Activated CD4-positive, alpha-beta T cell treated with anti-CD3 and anti-CD28 coated beads, Interleukin-2, amount 10 ng/mL, durations not matched to agents 7 days and 5 days (primary cell): ENCODE results near the gene SERGEF. TPM values are rescaled to one million over a fixed set of nuclear protein-coding genes. Genes with fewer than 3 reads are reported as not detected.
A peak's percentile ranks its signal among the peaks of the same experiment; 100 is the strongest.

ENCODE experiments used
- CTCF ChIA-PET: fragments of 350-600 bp; sonication (Branson Sonifier 250); formaldehyde crosslinking; loops from one replicate; lab custom pipeline; 2021; ENCODE audit warnings: antibody characterized with exemption; lab: Charles Lee
- POLR2A ChIA-PET: fragments of 350-600 bp; sonication (Branson Sonifier 250); formaldehyde crosslinking; loops from one replicate; lab custom pipeline; 2021; ENCODE audit warnings: antibody characterized with exemption; lab: Charles Lee
- DNase-seq: peaks from one replicate; pipeline ENCODE4 v3.0.0-alpha.2; 2020
- H3K27ac Mint-ChIP-seq: one replicate; pipeline ENCODE4 v1.8.0; 2021; ENCODE audit warnings: mild to moderate bottlenecking, moderate library complexity, mixed read lengths
- H3K27me3 Mint-ChIP-seq: one replicate; pipeline ENCODE4 v1.8.0; 2021; ENCODE audit warnings: mixed read lengths
- H3K36me3 Mint-ChIP-seq: one replicate; pipeline ENCODE4 v1.8.0; 2021; ENCODE audit warnings: low read depth, mixed read lengths
- H3K4me1 Mint-ChIP-seq: one replicate; pipeline ENCODE4 v1.8.0; 2021; ENCODE audit warnings: mixed read lengths
- H3K4me3 Mint-ChIP-seq: one replicate; pipeline ENCODE4 v1.8.0; 2021; ENCODE audit warnings: mild to moderate bottlenecking, moderate library complexity, mixed read lengths
- H3K9me3 Mint-ChIP-seq: one replicate; pipeline ENCODE4 v1.8.0; 2021; ENCODE audit warnings: mixed read lengths
- total RNA-seq, 2 experiments: library from RNA; stranded (reverse); gene quantifications; one replicate each; pipeline ENCODE4 v1.2.3, GENCODE V29; 2021

The SERGEF gene
- total RNA-seq, 2 experiments from 2014 or later, result 33.7 to 33.9 TPM

GRCh38 chr11:17989306-17989705, 23.5 kb downstream of the SERGEF start:
- POLR2A ChIA-PET, result no interaction called here
- H3K36me3 Mint-ChIP-seq, result peaks cover 20% of the 10 kb centered on the region

GRCh38 chr11:17988465-17988864, 24.4 kb downstream of the SERGEF start:
- no peak for DNase-seq
- Mint-ChIP-seq H3K27me3 (no peaks in the 10 kb centered on the region), H3K4me3 (no peak overlapping the region), H3K9me3 (peaks cover 2% of the 10 kb centered on the region), H3K27ac (no peak overlapping the region), H3K36me3 (peaks cover 29% of the 10 kb centered on the region), H3K4me1 (no peaks in the 10 kb centered on the region)
- ChIA-PET POLR2A (no interaction called here), CTCF (interaction anchor here (0.6 to 4.9 kb wide), 3 partner anchors 10 to 721 kb away, joined by 4 to 20 read pairs (median 7); no protein-coding TSS in a partner anchor)

More at GRCh38 chr11:17989306-17989705, 23.5 kb downstream of the SERGEF start:
- no peak for DNase-seq
- Mint-ChIP-seq H3K27ac (no peak overlapping the region), H3K27me3 (no peaks in the 10 kb centered on the region), H3K9me3 (no peaks in the 10 kb centered on the region), H3K4me3 (no peak overlapping the region), H3K4me1 (no peaks in the 10 kb centered on the region)
- CTCF ChIA-PET, result interaction anchor here (1.0 to 4.9 kb wide), 2 partner anchors 11 to 387 kb away, joined by 3 to 20 read pairs; no protein-coding TSS in a partner anchor

- ChIA-PET CTCF (interaction anchor here (1.2 to 4.9 kb wide), 3 partner anchors 9 to 260 kb away, joined by 4 to 20 read pairs (median 7); no protein-coding TSS in a partner anchor), POLR2A (no interaction called here)
- Mint-ChIP-seq H3K27ac (no peak overlapping the region), H3K36me3 (peaks cover 31% of the 10 kb centered on the region), H3K4me3 (no peak overlapping the region), H3K27me3 (no peaks in the 10 kb centered on the region), H3K4me1 (no peaks in the 10 kb centered on the region), H3K9me3 (peaks cover 2% of the 10 kb centered on the region)
- DNase-seq, result no peak
Observed at GRCh38 chr11:17987826-17988225, 25.0 kb downstream of the SERGEF start.

GRCh38 chr11:17986711-17987220, 26.1 kb downstream of the SERGEF start:
- Mint-ChIP-seq H3K4me1 (no peaks in the 10 kb centered on the region), H3K36me3 (peaks cover 31% of the 10 kb centered on the region), H3K9me3 (peaks cover 2% of the 10 kb centered on the region), H3K27me3 (no peaks in the 10 kb centered on the region), H3K27ac (no peak overlapping the region), H3K4me3 (no peak overlapping the region)
- ChIA-PET CTCF (interaction anchor here (1.2 to 4.9 kb wide), 3 partner anchors 8 to 259 kb away, joined by 4 to 20 read pairs (median 7); no protein-coding TSS in a partner anchor), POLR2A (no interaction called here)
- no peak for DNase-seq

GRCh38 chr11:17986007-17986710, 26.7 kb downstream of the SERGEF start:
- Mint-ChIP-seq H3K4me3 (no peak overlapping the region), H3K9me3 (peaks cover 2% of the 10 kb centered on the region), H3K27ac (no peak overlapping the region), H3K27me3 (no peaks in the 10 kb centered on the region), H3K36me3 (peaks cover 31% of the 10 kb centered on the region), H3K4me1 (no peaks in the 10 kb centered on the region)
- CTCF ChIA-PET, result interaction anchor here (2.7 to 4.9 kb wide), 2 partner anchors 7 to 16 kb away, joined by 7 to 20 read pairs; no protein-coding TSS in a partner anchor
- DNase-seq, result no peak
- POLR2A ChIA-PET, result no interaction called here

GRCh38 chr11:17985517-17985916, 27.3 kb downstream of the SERGEF start:
- no peak overlapping the region for H3K4me3 Mint-ChIP-seq
- H3K27me3 Mint-ChIP-seq, result no peaks in the 10 kb centered on the region
- CTCF ChIA-PET, result interaction anchor here (4.9 kb wide), 1 partner anchor 7 kb away, joined by 20 read pairs; no protein-coding TSS in a partner anchor
- POLR2A ChIA-PET, result no interaction called here
- H3K27ac Mint-ChIP-seq, result no peak overlapping the region
- H3K36me3 Mint-ChIP-seq, result peaks cover 31% of the 10 kb centered on the region
- no peaks in the 10 kb centered on the region for H3K4me1 Mint-ChIP-seq
- H3K9me3 Mint-ChIP-seq, result peaks cover 2% of the 10 kb centered on the region
- DNase-seq, result no peak

- POLR2A ChIA-PET, result interaction anchor here (0.7 kb wide), 1 partner anchor 633 kb away, joined by 6 read pairs; no protein-coding TSS in a partner anchor
- H3K36me3 Mint-ChIP-seq, result peaks cover 28% of the 10 kb centered on the region
- no peaks in the 10 kb centered on the region for H3K27me3 Mint-ChIP-seq
- H3K4me1 Mint-ChIP-seq, result no peaks in the 10 kb centered on the region
- no peak overlapping the region for H3K27ac Mint-ChIP-seq
- CTCF ChIA-PET, result interaction anchor here (0.6 to 1.4 kb wide), 2 partner anchors 10 to 253 kb away, joined by 3 read pairs; no protein-coding TSS in a partner anchor
- H3K9me3 Mint-ChIP-seq, result peaks cover 2% of the 10 kb centered on the region
- H3K4me3 Mint-ChIP-seq, result no peak overlapping the region
- no peak for DNase-seq
Observed at GRCh38 chr11:17983569-17983968, 29.3 kb downstream of the SERGEF start.

GRCh38 chr11:17979770-17980371, 33.0 kb downstream of the SERGEF start:
- Mint-ChIP-seq H3K4me1 (no peaks in the 10 kb centered on the region), H3K9me3 (peaks cover 2% of the 10 kb centered on the region), H3K27ac (no peak overlapping the region), H3K36me3 (peaks cover 17% of the 10 kb centered on the region), H3K27me3 (no peaks in the 10 kb centered on the region), H3K4me3 (no peak overlapping the region)
- CTCF ChIA-PET, result interaction anchor here (1.1 to 3.5 kb wide), 4 partner anchors 8 to 248 kb away, joined by 3 to 20 read pairs (median 3); no protein-coding TSS in a partner anchor
- DNase-seq, result peak; percentile 43
- POLR2A ChIA-PET, result no interaction called here

- ChIA-PET POLR2A (no interaction called here), CTCF (interaction anchor here (1.0 to 3.5 kb wide), 10 partner anchors 9 to 380 kb away, joined by 3 to 20 read pairs (median 4); no protein-coding TSS in a partner anchor)
- H3K9me3 Mint-ChIP-seq, result peaks cover under 1% of the 10 kb centered on the region
- H3K27me3 Mint-ChIP-seq, result no peaks in the 10 kb centered on the region
- DNase-seq, result peak; percentile 23
- H3K27ac Mint-ChIP-seq, result no peak overlapping the region
- H3K36me3 Mint-ChIP-seq, result peaks cover 10% of the 10 kb centered on the region
- no peaks in the 10 kb centered on the region for H3K4me1 Mint-ChIP-seq
- no peak overlapping the region for H3K4me3 Mint-ChIP-seq
Observed at GRCh38 chr11:17978553-17979287, 34.1 kb downstream of the SERGEF start.

GRCh38 chr11:17976651-17977050, 36.2 kb downstream of the SERGEF start:
- DNase-seq, result no peak
- ChIA-PET POLR2A (no interaction called here), CTCF (interaction anchor here (0.8 to 1.2 kb wide), 3 partner anchors 11 to 246 kb away, joined by 3 to 6 read pairs (median 3); no protein-coding TSS in a partner anchor)
- H3K27ac Mint-ChIP-seq, result no peak overlapping the region
- H3K27me3 Mint-ChIP-seq, result no peaks in the 10 kb centered on the region
- no peaks in the 10 kb centered on the region for H3K4me1 Mint-ChIP-seq
- H3K36me3 Mint-ChIP-seq, result peaks cover 9% of the 10 kb centered on the region
- peaks cover under 1% of the 10 kb centered on the region for H3K9me3 Mint-ChIP-seq
- no peak overlapping the region for H3K4me3 Mint-ChIP-seq

GRCh38 chr11:17974246-17974645, 38.6 kb downstream of the SERGEF start:
- Mint-ChIP-seq H3K36me3 (peaks cover 16% of the 10 kb centered on the region), H3K4me3 (no peak overlapping the region), H3K27ac (no peak overlapping the region), H3K9me3 (peaks cover 2% of the 10 kb centered on the region), H3K4me1 (no peaks in the 10 kb centered on the region), H3K27me3 (no peaks in the 10 kb centered on the region)
- POLR2A ChIA-PET, result no interaction called here
- DNase-seq, result no peak
- CTCF ChIA-PET, result interaction anchor here (1.3 kb wide), 1 partner anchor 243 kb away, joined by 5 read pairs; no protein-coding TSS in a partner anchor

- Mint-ChIP-seq H3K27ac (no peak overlapping the region), H3K4me3 (no peak overlapping the region), H3K9me3 (peaks cover 2% of the 10 kb centered on the region), H3K27me3 (no peaks in the 10 kb centered on the region), H3K36me3 (peaks cover 16% of the 10 kb centered on the region), H3K4me1 (no peaks in the 10 kb centered on the region)
- no peak for DNase-seq
- ChIA-PET POLR2A (no interaction called here), CTCF (interaction anchor here (0.7 to 1.3 kb wide), 3 partner anchors 17 to 242 kb away, joined by 4 to 5 read pairs (median 5); no protein-coding TSS in a partner anchor)
Observed at GRCh38 chr11:17972987-17973386, 39.9 kb downstream of the SERGEF start.
